IMR-90 (cell line): ENCODE measurements around the gene PTPRCAP. TPM values are rescaled to one million over a fixed set of nuclear protein-coding genes. Genes with fewer than 3 reads are reported as not detected.
A peak's percentile ranks its signal among the peaks of the same experiment; 100 is the strongest.

Source experiments
- ATAC-seq: fragments of 200-7000 bp; cut with Tn5 transposase; 2 replicates; pipeline ENCODE4 v1.9.1; 2020; ENCODE audit warnings: low read depth, mild to moderate bottlenecking, moderate library complexity
- BruUV-seq: library from RNA; stranded (reverse); fragments of 400-500 nt; replicated peaks from 2 replicates; lab custom pipeline; 2021; lab: Mats Ljungman, UMichigan
- CTCF ChIA-PET: fragments of 300-600 bp; formaldehyde crosslinking; extraction: SDS; loops from one replicate; lab custom pipeline; 2021; ENCODE audit warnings: antibody characterized with exemption; lab: Yijun Ruan, JAX
- POLR2A ChIA-PET: fragments of 300-600 bp; sonication (Branson Sonifier 250); formaldehyde crosslinking; loops from one replicate; lab custom pipeline; 2022; ENCODE audit warnings: antibody characterized with exemption; ENCODE audit not compliant: unreplicated experiment; lab: Charles Lee
- DNase-seq: peaks from one replicate; pipeline ENCODE4 v3.0.0; 2013
- H2AFZ ChIP-seq: replicated peaks from 2 replicates; pipeline ENCODE3; 2013; ENCODE audit warnings: low read length, mild to moderate bottlenecking; ENCODE audit not compliant: poor library complexity
- H2AK5ac ChIP-seq: 2 replicates; pipeline ENCODE4 v1.6.1; 2013; ENCODE audit warnings: low read depth, low read length, inconsistent platforms
- H2AK9ac ChIP-seq: replicated peaks from 2 replicates; pipeline ENCODE3; 2013; ENCODE audit warnings: mild to moderate bottlenecking, low read depth, low read length, moderate library complexity; ENCODE audit not compliant: poor library complexity
- H2BK120ac ChIP-seq: 2 replicates; pipeline ENCODE4 v1.6.1; 2013; ENCODE audit warnings: low read depth, low read length, inconsistent platforms
- H2BK15ac ChIP-seq: 3 replicates; pipeline ENCODE4 v1.6.1; 2013; ENCODE audit warnings: low read depth, low read length, inconsistent platforms
- H2BK20ac ChIP-seq: 2 replicates; pipeline ENCODE4 v1.6.1; 2013; ENCODE audit warnings: low read depth, mild to moderate bottlenecking, inconsistent platforms, low read length, moderate library complexity
- H2BK5ac ChIP-seq: 2 replicates; pipeline ENCODE4 v1.6.1; 2013; ENCODE audit warnings: mild to moderate bottlenecking, low read depth, low read length, inconsistent platforms; ENCODE audit not compliant: poor library complexity, severe bottlenecking
- H3K14ac ChIP-seq: replicated peaks from 2 replicates; pipeline ENCODE4 v1.6.1; 2013; ENCODE audit warnings: low read depth, low read length, inconsistent platforms
- H3K18ac ChIP-seq: 2 replicates; pipeline ENCODE4 v1.6.1; 2013; ENCODE audit warnings: low read depth, low read length, control low read depth
- H3K23ac ChIP-seq: 2 replicates; pipeline ENCODE4 v1.6.1; 2013; ENCODE audit warnings: low read depth, low read length, inconsistent platforms
- H3K27ac ChIP-seq: 2 replicates; pipeline ENCODE4 v1.5.1; 2013; ENCODE audit warnings: mild to moderate bottlenecking, control low read depth, low read length; ENCODE audit not compliant: insufficient read depth
- H3K27me3 ChIP-seq: 2 replicates; pipeline ENCODE4 v1.6.1; 2013; ENCODE audit warnings: low read length; ENCODE audit not compliant: control insufficient read depth, insufficient read depth
- H3K36me3 ChIP-seq: 2 replicates; pipeline ENCODE4 v1.6.1; 2013; ENCODE audit warnings: low read length, mixed read lengths; ENCODE audit not compliant: control insufficient read depth, insufficient read depth
- H3K4ac ChIP-seq: 2 replicates; pipeline ENCODE4 v1.6.1; 2013; ENCODE audit warnings: low read depth, low read length, inconsistent platforms
- H3K4me1 ChIP-seq: 2 replicates; pipeline ENCODE4 v1.6.1; 2013; ENCODE audit warnings: low read length, mixed read lengths; ENCODE audit not compliant: control insufficient read depth, insufficient read depth
- H3K4me2 ChIP-seq: 2 replicates; pipeline ENCODE4 v1.6.1; 2013; ENCODE audit warnings: low read depth, mild to moderate bottlenecking, control low read depth, low read length, moderate library complexity
- H3K4me3 ChIP-seq: 2 replicates; pipeline ENCODE4 v1.5.1; 2013; ENCODE audit warnings: low read depth, mild to moderate bottlenecking, control low read depth, low read length, moderate library complexity; ENCODE audit not compliant: insufficient read depth
- H3K56ac ChIP-seq: 2 replicates; pipeline ENCODE4 v1.6.1; 2013; ENCODE audit warnings: low read length, inconsistent platforms; ENCODE audit not compliant: insufficient read depth; ENCODE audit errors: extremely low read depth
- H3K79me1 ChIP-seq, 2 experiments: 2 replicates each; pipeline ENCODE4 v1.6.1; 2013; ENCODE audit warnings: low read length in 2 of 2, inconsistent platforms in 1 of 2, low read depth in 1 of 2
- H3K9ac ChIP-seq: 2 replicates; pipeline ENCODE4 v1.6.1; 2013; ENCODE audit warnings: low read depth, low read length, control low read depth
- H3K9me1 ChIP-seq: 2 replicates; pipeline ENCODE4 v1.6.1; 2013; ENCODE audit warnings: low read length, inconsistent platforms; ENCODE audit not compliant: insufficient read depth
- H3K9me3 ChIP-seq: 2 replicates; pipeline ENCODE4 v1.6.1; 2013; ENCODE audit warnings: low read length; ENCODE audit not compliant: control insufficient read depth, insufficient read depth
- H4K20me1 ChIP-seq: 2 replicates; pipeline ENCODE4 v1.6.1; 2013; ENCODE audit warnings: low read length, inconsistent platforms; ENCODE audit not compliant: insufficient read depth
- H4K5ac ChIP-seq: 2 replicates; pipeline ENCODE4 v1.6.1; 2013; ENCODE audit warnings: mild to moderate bottlenecking, low read depth, low read length, control low read depth
- H4K8ac ChIP-seq, 2 experiments: 2 replicates each; pipeline ENCODE4 v1.6.1; 2013; ENCODE audit warnings: low read depth in 2 of 2, low read length in 2 of 2, control low read depth in 1 of 2, inconsistent platforms in 1 of 2
- H4K91ac ChIP-seq: 2 replicates; pipeline ENCODE4 v1.6.1; 2013; ENCODE audit warnings: low read depth, low read length, inconsistent platforms; ENCODE audit not compliant: insufficient read depth
- BHLHE40 ChIP-seq: fragments of 150-350 bp; IDR thresholded peaks from 2 replicates; pipeline ENCODE4 v1.6.1; 2016; ENCODE audit warnings: mild to moderate bottlenecking, low read depth, low read length
- CEBPB ChIP-seq: IDR thresholded peaks from 2 replicates; pipeline ENCODE4 v1.6.1; 2012; ENCODE audit warnings: low read depth, low read length, improper control_type of control experiment
- CHD1 ChIP-seq: IDR thresholded peaks from 2 replicates; pipeline ENCODE4 v1.6.1; 2012; ENCODE audit warnings: low read depth, low read length, improper control_type of control experiment
- ELK1 ChIP-seq: fragments of 150-350 bp; IDR thresholded peaks from 2 replicates; pipeline ENCODE4 v1.6.1; 2016; ENCODE audit warnings: low read depth, mild to moderate bottlenecking, low read length, moderate library complexity, borderline replicate concordance
- FOS ChIP-seq: fragments of 150-350 bp; IDR thresholded peaks from 2 replicates; pipeline ENCODE4 v1.6.1; 2016; ENCODE audit warnings: low read depth, low read length
- MAFK ChIP-seq: IDR thresholded peaks from 2 replicates; pipeline ENCODE4 v1.6.1; 2012; ENCODE audit warnings: low read depth, low read length, improper control_type of control experiment
- MAZ ChIP-seq: IDR thresholded peaks from 2 replicates; pipeline ENCODE4 v1.6.1; 2012; ENCODE audit warnings: low read depth, mild to moderate bottlenecking, low read length, improper control_type of control experiment, moderate library complexity, borderline replicate concordance
- NFE2L2 ChIP-seq: fragments of 150-350 bp; IDR thresholded peaks from 2 replicates; pipeline ENCODE4 v1.6.1; 2016; ENCODE audit warnings: low read depth, mild to moderate bottlenecking, low read length
- POLR2A ChIP-seq: IDR thresholded peaks from 2 replicates; pipeline ENCODE4 v1.6.1; 2012; ENCODE audit warnings: mild to moderate bottlenecking, low read depth, low read length
- RCOR1 ChIP-seq: IDR thresholded peaks from 2 replicates; pipeline ENCODE4 v1.6.1; 2012; ENCODE audit warnings: mild to moderate bottlenecking, low read length, improper control_type of control experiment; ENCODE audit not compliant: insufficient replicate concordance
- RFX5 ChIP-seq: IDR thresholded peaks from 2 replicates; pipeline ENCODE4 v1.8.0; 2012; ENCODE audit warnings: low read depth, mild to moderate bottlenecking, low read length, moderate library complexity
- SMC3 ChIP-seq: fragments of 150-350 bp; IDR thresholded peaks from 2 replicates; pipeline ENCODE4 v1.6.1; 2016; ENCODE audit warnings: low read depth, mild to moderate bottlenecking, antibody characterized with exemption, low read length, moderate library complexity
- WGBS, 2 experiments: methylation state at CpG; one replicate each; pipeline versions ENCODE4 v1.1.5 to v1.1.7; 2013; ENCODE audit warnings: missing lambda C conversion rate in 2 of 2; ENCODE audit not compliant: insufficient read length in 1 of 2; ENCODE audit errors: extremely low coverage in 2 of 2; 5-methylcytosine and 5-hydroxymethylcytosine counted together
- dilution Hi-C: fragments of 300-500 bp; cut with HindIII; formaldehyde crosslinking; loops from one replicate; pipeline ENCODE4 v1.14.3; 2018; ENCODE audit warnings: low sequenced_read_pairs; ENCODE audit not compliant: unreplicated experiment
- in situ Hi-C: fragments of 300-500 bp; cut with MboI; formaldehyde crosslinking; loops from 3 replicates; pipeline ENCODE4 v1.14.3; 2019; ENCODE audit warnings: low sequenced_read_pairs, inconsistent platforms, mixed read lengths
- intact Hi-C: fragments of 100-400 bp; cut with micrococcal nuclease; formaldehyde crosslinking; loops from 2 replicates; pipeline ENCODE4 v1.10.0; 2022
- polyA plus RNA-seq, 3 experiments: library from polyadenylated mRNA; depleted of rRNA; stranded (reverse); fragments of >200 nt; gene quantifications; 2 replicates each; pipeline ENCODE4 v1.2.3, GENCODE V29; 2012; ENCODE audit warnings: low replicate concordance in 1 of 3
- total RNA-seq: library from RNA; depleted of rRNA; stranded (reverse); fragments of >200 nt; gene quantifications from 2 replicates; pipeline ENCODE4 v1.2.3, GENCODE V29; 2012
- TF ChIP-seq, protein P1 (sequence below): fragments of 150-350 bp; IDR thresholded peaks from 2 replicates; pipeline ENCODE4 v1.6.1; 2017; ENCODE audit warnings: mild to moderate bottlenecking, antibody characterized with exemption, low read length, low read depth

PTPRCAP gene
- total and polyA plus RNA-seq, 2 of the 4 experiments (the other 2 are of a cell fraction) = 0.24 TPM; not detected in 1

- no peak for TF ChIP-seq SMC3
Measured at GRCh38 chr11:67420147-67420645, 17.3 kb downstream of the PTPRCAP start (continued).

- peak overlapping the region; percentile 72 for H2AK9ac ChIP-seq
- peaks cover 6% of the 10 kb centered on the region for H3K27me3 ChIP-seq
- no peak overlapping the region for H2AK5ac ChIP-seq
- no peak for ATAC-seq
- no peak overlapping the region for H4K5ac ChIP-seq
- intact Hi-C loops (loop anchor here (5.0 kb wide), 1 partner anchor 63 kb away; the partner anchor contains the start of gene AIP), dilution Hi-C loops (no loop called here), in situ Hi-C loops (no loop called here)
- H3K4me3 ChIP-seq = no peak overlapping the region
- no peak overlapping the region for H3K23ac ChIP-seq
- no peaks in the 10 kb centered on the region for H3K9me3 ChIP-seq
- no peak overlapping the region for H3K27ac ChIP-seq
- H3K36me3 ChIP-seq = no peaks in the 10 kb centered on the region
- no peak overlapping the region for H3K56ac ChIP-seq
- H2BK15ac ChIP-seq = no peak overlapping the region
- H4K91ac ChIP-seq = no peak overlapping the region
- no peak overlapping the region for H3K9ac ChIP-seq
- peaks cover 5% of the 10 kb centered on the region; the same call in 1 of the 2 replicates for H3K4me1 ChIP-seq
- H3K79me1 ChIP-seq = no peaks in the 10 kb centered on the region
- no peaks in the 10 kb centered on the region for H3K9me1 ChIP-seq
- H4K8ac ChIP-seq = no peak overlapping the region
- no peak overlapping the region for H3K14ac ChIP-seq
- no peak overlapping the region for H3K18ac ChIP-seq
- H3K4ac ChIP-seq = no peak overlapping the region
- ChIA-PET CTCF (no interaction called here), POLR2A (no interaction called here)
- no peak overlapping the region for H2BK5ac ChIP-seq
- DNase-seq = no peak
- H2AFZ ChIP-seq = peak overlapping the region; percentile 51
- H4K20me1 ChIP-seq = no peaks in the 10 kb centered on the region
- 93% methylated on average over 7 of the region's 21 CpGs; no CpG with 5 or more reads in 1 of the 2 experiments for WGBS, 2 experiments
- no TSS peak for BruUV-seq
- H3K4me2 ChIP-seq = no peak overlapping the region
- no peak overlapping the region for H2BK20ac ChIP-seq
- no peak overlapping the region for H2BK120ac ChIP-seq
- no peak for TF ChIP-seq BHLHE40
- no peak for TF ChIP-seq ELK1
- no peak for TF ChIP-seq MAFK
- TF ChIP-seq, protein P1, sequence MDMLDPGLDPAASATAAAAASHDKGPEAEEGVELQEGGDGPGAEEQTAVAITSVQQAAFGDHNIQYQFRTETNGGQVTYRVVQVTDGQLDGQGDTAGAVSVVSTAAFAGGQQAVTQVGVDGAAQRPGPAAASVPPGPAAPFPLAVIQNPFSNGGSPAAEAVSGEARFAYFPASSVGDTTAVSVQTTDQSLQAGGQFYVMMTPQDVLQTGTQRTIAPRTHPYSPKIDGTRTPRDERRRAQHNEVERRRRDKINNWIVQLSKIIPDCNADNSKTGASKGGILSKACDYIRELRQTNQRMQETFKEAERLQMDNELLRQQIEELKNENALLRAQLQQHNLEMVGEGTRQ = no peak
- TF ChIP-seq RCOR1 = no peak
- TF ChIP-seq SMC3 = no peak
- no peak for TF ChIP-seq POLR2A
- no peak for TF ChIP-seq RFX5
- TF ChIP-seq NFE2L2 = no peak
- TF ChIP-seq CEBPB = no peak
- no peak for TF ChIP-seq MAZ
- TF ChIP-seq CHD1 = no peak
- TF ChIP-seq FOS = no peak
Measured at GRCh38 chr11:67419325-67420049, 18.0 kb downstream of the PTPRCAP start.
